Breast epithelium (tissue), 3 donors: ENCODE results near the gene ITPR1.

Source experiments
- POLR2A ChIP-seq: fragments of 450-650 bp; IDR thresholded peaks from one replicate; pipeline ENCODE4 v1.6.1; 2016; ENCODE audit warnings: antibody characterized with exemption, mild to moderate bottlenecking, moderate library complexity
- POLR2AphosphoS5 ChIP-seq, 3 donors: sonication (generic); formaldehyde crosslinking; IDR thresholded peaks; one replicate each; pipeline ENCODE4 v1.6.1; 2017; ENCODE audit warnings: antibody characterized with exemption in 3 of 3
- TF ChIP-seq, protein P1 (sequence below), 3 donors: fragments of 450-650 bp; IDR thresholded peaks; one replicate each; pipeline ENCODE4 v1.5.1; 2016 to 2017; ENCODE audit warnings: antibody characterized with exemption in 3 of 3, mild to moderate bottlenecking in 3 of 3, moderate library complexity in 3 of 3

- TF ChIP-seq, protein P1, sequence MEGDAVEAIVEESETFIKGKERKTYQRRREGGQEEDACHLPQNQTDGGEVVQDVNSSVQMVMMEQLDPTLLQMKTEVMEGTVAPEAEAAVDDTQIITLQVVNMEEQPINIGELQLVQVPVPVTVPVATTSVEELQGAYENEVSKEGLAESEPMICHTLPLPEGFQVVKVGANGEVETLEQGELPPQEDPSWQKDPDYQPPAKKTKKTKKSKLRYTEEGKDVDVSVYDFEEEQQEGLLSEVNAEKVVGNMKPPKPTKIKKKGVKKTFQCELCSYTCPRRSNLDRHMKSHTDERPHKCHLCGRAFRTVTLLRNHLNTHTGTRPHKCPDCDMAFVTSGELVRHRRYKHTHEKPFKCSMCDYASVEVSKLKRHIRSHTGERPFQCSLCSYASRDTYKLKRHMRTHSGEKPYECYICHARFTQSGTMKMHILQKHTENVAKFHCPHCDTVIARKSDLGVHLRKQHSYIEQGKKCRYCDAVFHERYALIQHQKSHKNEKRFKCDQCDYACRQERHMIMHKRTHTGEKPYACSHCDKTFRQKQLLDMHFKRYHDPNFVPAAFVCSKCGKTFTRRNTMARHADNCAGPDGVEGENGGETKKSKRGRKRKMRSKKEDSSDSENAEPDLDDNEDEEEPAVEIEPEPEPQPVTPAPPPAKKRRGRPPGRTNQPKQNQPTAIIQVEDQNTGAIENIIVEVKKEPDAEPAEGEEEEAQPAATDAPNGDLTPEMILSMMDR (IDR thresholded peaks at IDR 0.05), result no peak
- TF ChIP-seq POLR2A (no peak), POLR2AphosphoS5 (IDR thresholded peaks at IDR 0.05) (no peak)
Measured at GRCh38 chr3:4462369-4463040, 30.6 kb upstream of the ITPR1 start.
